Measurements from ENCODE around the gene LRRC4C.

The LRRC4C gene

DNA sequence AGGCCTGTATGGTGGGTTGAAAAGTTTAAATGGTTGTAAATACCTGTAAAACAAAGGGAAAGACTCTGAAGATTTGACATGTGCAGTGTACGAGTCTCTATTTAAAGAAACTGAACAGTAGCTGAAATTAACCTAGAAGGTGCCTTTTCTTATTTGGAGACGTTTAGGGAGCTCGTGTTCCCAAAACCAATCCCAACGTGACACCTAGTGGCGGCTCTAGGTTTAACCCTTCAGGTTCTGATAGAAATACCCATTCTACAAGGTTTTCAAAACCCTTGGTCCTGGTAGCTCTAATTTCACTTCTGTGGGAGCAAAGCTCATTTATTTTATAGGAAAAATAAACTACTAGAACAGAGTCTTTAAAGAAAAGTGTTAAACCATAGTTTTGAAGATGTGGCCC, 258.3 kb downstream of the LRRC4C start:
- DNase-seq (ENCODE audit: low read depth in 1 of 2, low spot score in 1 of 2) = peak; percentile 14 to 79
- in situ Hi-C loops (cut with HindIII; ENCODE audit: low pct_unique_long_range_greater_than_20kb, low sequenced_read_pairs) = no loop called here

DNA sequence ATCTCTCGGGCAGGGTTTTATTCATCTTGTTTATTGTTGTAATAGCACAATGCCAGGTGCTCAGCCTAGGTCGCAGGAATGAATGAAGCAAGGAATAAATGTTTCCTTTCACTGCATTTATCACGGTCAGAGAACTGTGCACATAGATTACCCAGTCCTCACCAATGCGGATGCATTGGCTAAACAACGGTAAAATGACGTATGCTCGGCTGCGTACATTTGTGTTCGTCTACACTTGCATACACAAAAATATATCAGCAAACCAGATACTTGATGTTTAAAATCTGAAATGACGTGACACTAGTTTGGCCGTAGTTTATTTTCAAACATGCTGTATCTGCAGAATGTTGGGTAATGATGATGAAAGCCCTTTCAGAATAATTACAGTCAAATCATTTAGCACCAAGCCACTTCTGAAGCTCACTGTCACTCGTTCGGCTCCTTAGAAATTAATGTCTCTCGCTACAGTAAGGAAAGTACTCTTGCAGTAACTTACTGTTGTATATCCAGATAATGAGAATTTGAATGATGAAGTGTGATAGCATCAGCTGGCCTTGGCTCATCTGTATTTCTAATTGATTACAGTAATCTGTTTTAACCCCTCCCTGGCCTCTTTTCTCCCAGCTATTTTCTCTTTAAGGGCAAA, 268.9 kb downstream of the LRRC4C start:
- no peak for TF ChIP-seq JUND (IDR thresholded peaks at IDR 0.05; ENCODE audit: low read depth)
- peak in 1 of 2 experiments; percentile 4 for DNase-seq (ENCODE audit: low read depth in 1 of 2, low spot score in 1 of 2)
- in situ Hi-C loops (cut with HindIII; ENCODE audit: low pct_unique_long_range_greater_than_20kb, low sequenced_read_pairs) = no loop called here

More for the DNA sequence above, 258.3 kb downstream of the LRRC4C start:
- no peak for TF ChIP-seq JUND (IDR thresholded peaks at IDR 0.05; ENCODE audit: low read depth)

DNA sequence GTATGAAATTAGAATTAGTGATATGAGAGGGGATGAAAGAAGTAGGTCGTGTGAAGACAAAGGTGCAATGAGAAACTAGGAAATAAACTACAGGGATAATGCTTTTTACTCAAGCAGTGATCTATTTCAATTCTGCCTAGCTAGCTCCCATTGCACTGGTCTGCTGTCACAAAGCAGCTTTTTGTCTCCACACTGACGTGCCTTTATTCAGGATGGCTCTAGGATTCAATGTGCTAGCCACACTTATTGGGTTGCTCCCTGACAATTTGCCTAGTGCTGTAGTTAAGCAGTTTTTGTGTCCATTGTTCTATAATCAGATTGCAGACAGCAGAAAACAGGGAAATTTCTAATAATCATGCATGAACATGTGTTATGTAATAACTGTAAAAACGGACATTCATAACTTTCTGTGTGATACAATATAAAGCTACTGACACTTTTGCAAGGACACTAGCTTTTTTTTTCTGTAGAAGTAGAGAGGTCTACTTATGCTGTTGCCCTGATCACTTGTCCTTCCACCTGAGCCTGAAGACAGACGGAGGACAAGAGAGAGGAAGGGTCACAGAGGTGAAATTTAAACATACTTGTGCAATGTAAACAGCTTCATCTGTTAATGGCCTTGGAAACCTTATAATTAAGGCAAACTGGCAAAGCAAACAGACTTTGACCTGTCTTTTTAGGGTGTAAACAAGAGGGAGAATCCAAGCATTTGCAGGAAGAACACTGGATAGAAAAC, 269.6 kb downstream of the LRRC4C start:
- no peak for TF ChIP-seq JUND (IDR thresholded peaks at IDR 0.05; ENCODE audit: low read depth)
- in situ Hi-C loops (cut with HindIII; ENCODE audit: low pct_unique_long_range_greater_than_20kb, low sequenced_read_pairs) = no loop called here
- no peak for DNase-seq (ENCODE audit: low read depth in 1 of 2, low spot score in 1 of 2)

DNA sequence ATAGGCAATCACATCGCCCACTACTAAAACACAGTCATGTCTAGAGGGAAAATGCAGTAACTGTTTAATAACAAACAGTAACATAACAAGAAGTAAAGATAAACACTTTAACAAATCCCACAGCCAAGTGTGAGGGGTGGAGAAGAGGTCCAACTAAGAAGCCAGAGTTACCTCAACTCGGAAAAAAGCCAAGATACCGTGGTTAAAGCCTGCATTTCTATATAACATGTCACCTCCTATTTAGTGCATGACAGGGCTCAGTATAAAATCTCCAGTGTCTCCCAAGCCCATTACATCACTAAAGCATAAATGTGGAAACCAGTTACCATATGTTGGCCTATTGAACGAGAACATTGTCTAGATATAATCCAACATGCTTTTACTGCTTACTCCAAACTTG, 281.7 kb downstream of the LRRC4C start:
- no peak for DNase-seq (ENCODE audit: low read depth in 1 of 2, low spot score in 1 of 2)
- in situ Hi-C loops (cut with HindIII; ENCODE audit: low pct_unique_long_range_greater_than_20kb, low sequenced_read_pairs) = no loop called here
- no peak for TF ChIP-seq JUND (IDR thresholded peaks at IDR 0.05; ENCODE audit: low read depth)

DNA sequence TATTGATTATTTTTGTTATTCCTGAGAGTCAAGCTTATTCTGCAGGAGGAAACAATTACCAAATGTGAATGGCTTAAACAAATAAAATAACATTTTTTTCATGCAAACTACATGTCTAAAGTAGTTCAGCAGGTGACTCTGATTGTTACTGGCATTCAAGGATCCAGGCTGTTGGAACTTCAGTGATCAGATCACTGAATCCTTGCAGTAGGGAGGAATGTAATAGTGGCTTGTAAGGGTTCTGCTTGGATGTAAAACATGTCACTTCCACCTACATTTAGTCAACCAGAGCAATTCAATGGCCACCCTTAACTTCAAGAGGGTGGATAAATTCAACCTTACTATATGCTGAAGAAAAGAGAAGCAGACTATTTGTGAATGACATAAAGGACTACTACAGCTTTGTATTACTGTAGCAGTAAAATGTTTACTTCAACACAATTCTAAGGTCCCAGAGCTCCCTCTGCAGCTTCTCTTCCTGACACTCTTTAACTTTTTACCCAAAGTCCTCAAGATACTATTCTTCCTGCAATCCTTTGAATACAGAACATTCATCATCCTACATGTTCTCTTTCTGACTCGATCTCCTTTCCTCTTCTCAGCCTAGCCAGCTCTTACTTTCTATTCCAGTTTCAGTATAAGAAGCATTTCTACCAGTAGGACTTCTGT, 284.0 kb downstream of the LRRC4C start:
- no peak for TF ChIP-seq JUND (IDR thresholded peaks at IDR 0.05; ENCODE audit: low read depth)
- in situ Hi-C loops (cut with HindIII; ENCODE audit: low pct_unique_long_range_greater_than_20kb, low sequenced_read_pairs) = no loop called here
- peak; percentile 5 to 29 for DNase-seq (ENCODE audit: low read depth in 1 of 2, low spot score in 1 of 2)

DNA sequence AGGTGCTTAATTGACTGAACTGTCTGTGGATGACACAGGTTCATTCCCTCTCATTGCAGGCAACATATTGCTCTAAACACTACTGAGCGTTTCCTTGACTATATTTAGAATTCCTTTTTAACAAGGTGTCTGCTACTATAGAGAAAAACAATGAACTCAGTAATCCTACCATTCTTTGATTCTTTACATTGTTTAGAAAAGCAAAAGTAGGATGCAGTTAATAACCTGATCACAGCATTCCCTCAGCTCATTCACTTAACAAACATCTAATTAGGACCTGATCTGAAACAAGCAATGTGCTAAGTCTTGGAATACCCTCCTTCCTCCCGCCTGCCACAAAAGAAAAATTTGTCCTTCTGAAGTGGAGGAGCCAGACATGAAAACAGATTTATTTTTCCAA, 313.1 kb downstream of the LRRC4C start:
- DNase-seq (ENCODE audit: low read depth in 1 of 2, low spot score in 1 of 2) = no peak
- TF ChIP-seq JUND (IDR thresholded peaks at IDR 0.05; ENCODE audit: low read depth) = no peak
- in situ Hi-C loops (cut with HindIII; ENCODE audit: low pct_unique_long_range_greater_than_20kb, low sequenced_read_pairs) = no loop called here

DNA sequence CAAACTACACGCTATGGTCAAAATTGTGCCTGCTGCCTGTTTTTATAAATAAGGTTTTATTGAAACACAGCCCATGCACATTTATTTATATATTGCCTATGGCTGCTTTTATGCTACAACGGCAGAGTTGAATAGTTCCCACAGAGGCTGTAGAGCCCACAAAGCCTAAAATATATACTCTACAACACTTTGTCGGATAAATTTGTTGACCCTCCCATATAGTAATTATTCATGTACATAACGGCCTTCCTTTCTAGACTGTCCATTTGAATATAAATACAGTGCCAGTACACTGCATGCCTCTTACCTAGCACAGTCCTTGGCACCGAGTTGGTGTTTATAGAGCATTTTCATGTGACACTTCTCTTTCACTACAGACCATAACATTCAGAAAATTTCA, 314.0 kb downstream of the LRRC4C start:
- no peak for DNase-seq (ENCODE audit: low read depth in 1 of 2, low spot score in 1 of 2)
- in situ Hi-C loops (cut with HindIII; ENCODE audit: low pct_unique_long_range_greater_than_20kb, low sequenced_read_pairs) = no loop called here
- TF ChIP-seq JUND (IDR thresholded peaks at IDR 0.05; ENCODE audit: low read depth) = no peak

DNA sequence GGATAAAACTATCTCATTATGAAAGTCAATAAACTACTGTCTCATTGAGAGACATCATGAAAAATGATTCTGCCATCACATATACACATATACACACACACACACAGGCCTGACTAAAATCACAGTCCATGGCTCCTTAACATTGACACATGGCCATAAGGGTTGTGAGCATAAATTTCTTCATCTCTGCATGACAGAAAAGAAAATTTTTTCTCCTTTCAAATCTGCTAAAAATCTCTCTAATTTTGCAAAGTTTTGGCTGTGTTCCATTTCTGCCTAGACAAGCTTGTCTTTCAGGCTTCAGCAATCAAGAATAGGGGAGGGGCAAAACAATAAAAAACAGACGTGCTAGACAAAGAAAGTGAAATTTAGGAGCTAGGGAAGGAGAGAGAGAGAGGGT, 324.5 kb downstream of the LRRC4C start:
- in situ Hi-C loops (cut with HindIII; ENCODE audit: low pct_unique_long_range_greater_than_20kb, low sequenced_read_pairs) = no loop called here
- no peak for DNase-seq (ENCODE audit: low read depth in 1 of 2, low spot score in 1 of 2)
- TF ChIP-seq JUND (IDR thresholded peaks at IDR 0.05; ENCODE audit: low read depth) = no peak

DNA sequence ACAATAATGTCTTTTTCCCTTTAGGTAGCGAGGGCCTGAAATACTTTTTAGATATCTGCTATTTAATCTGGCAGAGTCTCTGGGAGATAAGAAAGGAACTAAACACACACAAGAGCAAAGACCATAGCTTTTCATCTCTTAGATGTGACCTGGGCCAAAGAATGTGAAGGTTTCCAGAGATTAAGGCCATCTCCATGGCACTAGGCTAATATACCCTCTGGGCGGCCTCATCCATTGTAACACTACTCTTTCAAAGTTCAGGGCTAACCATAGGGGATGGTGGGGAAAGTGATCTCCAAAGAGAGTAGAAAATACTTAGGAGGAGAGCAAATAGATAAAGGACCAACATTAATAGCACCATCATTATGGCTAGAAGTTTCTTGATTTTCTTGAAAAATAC, 326.4 kb downstream of the LRRC4C start:
- DNase-seq (ENCODE audit: low read depth in 1 of 2, low spot score in 1 of 2) = no peak
- in situ Hi-C loops (cut with HindIII; ENCODE audit: low pct_unique_long_range_greater_than_20kb, low sequenced_read_pairs) = no loop called here
- TF ChIP-seq JUND (IDR thresholded peaks at IDR 0.05; ENCODE audit: low read depth) = no peak

DNA sequence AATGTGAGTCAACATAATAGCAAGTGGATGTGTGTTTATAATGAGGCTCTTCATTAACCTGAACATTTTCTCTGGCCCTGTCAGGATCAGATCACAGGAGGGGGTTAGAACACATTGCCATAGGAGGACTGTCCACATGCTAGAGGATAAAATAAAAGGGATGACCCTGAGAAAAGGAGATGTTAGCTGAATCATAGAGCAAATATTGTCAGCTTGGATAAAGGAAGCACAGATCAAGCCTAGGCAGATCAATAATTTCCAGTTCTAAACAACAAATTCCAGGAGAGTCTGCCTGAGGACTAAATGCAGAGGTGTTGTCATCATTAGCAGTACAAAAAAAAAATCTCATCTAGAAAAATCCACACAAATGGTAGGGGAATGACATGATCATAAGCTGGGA, 337.9 kb downstream of the LRRC4C start:
- no peak for DNase-seq (ENCODE audit: low read depth in 1 of 2, low spot score in 1 of 2)
- no peak for TF ChIP-seq JUND (IDR thresholded peaks at IDR 0.05; ENCODE audit: low read depth)
- in situ Hi-C loops (cut with HindIII; ENCODE audit: low pct_unique_long_range_greater_than_20kb, low sequenced_read_pairs) = no loop called here

DNA sequence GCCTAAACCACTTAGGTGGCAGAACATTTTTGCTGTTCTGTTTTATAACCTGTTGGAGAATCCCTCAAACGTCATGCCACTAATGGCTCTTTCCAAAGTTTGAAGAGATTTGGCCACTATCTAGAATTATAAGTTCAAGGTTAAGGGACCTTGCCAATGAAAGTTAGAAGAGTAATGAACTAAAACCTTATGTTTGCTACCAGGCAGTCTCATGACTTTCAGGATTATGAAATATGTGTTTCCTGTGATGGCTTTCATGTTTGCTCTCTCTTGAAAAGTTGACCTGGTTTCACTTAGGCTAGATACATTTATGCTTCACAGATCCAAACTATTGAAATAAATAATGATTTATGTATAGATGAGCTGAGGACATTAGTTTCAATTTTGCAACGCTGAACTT, 340.0 kb downstream of the LRRC4C start:
- in situ Hi-C loops (cut with HindIII; ENCODE audit: low pct_unique_long_range_greater_than_20kb, low sequenced_read_pairs) = no loop called here
- TF ChIP-seq JUND (IDR thresholded peaks at IDR 0.05; ENCODE audit: low read depth) = no peak
- no peak for DNase-seq (ENCODE audit: low read depth in 1 of 2, low spot score in 1 of 2)

DNA sequence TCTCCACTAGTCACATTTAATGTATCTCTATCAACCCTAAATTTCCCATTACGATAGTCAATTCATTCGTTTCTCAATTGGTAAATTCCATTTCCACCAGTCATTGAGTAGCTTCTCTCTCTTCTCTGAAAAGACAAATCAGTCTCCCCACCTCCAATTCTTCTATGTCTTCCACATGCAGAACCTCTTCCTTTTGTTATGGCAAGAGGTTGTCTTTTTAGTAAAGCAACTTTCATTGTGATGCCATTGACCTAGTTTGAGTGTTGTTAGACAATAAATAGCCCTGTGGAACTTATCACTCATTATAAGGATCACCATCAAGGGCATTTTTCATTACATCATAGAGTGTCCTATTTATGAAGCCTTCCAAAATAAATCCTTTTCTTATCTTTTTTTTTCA, 340.9 kb downstream of the LRRC4C start:
- TF ChIP-seq JUND (IDR thresholded peaks at IDR 0.05; ENCODE audit: low read depth) = no peak
- in situ Hi-C loops (cut with HindIII; ENCODE audit: low pct_unique_long_range_greater_than_20kb, low sequenced_read_pairs) = no loop called here
- no peak for DNase-seq (ENCODE audit: low read depth in 1 of 2, low spot score in 1 of 2)

DNA sequence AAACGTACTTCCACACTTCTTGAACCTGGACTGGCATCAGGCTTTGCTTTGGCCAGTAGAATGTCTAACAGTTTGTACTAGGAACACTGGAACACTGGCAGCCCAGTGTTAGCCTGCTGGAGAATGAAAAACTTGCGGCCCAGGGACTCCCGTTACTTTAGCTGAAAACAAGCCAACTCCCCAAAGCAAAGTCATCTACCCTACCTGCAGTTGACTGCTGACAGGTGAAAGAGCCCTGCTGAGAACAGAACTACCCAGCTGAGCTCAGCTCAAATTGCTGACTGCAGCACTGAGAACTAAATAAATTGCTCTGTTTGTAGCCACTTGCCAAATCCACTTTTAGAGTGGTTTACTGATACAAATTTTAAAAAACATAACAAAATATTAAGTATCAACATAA, 342.5 kb downstream of the LRRC4C start:
- no peak for DNase-seq (ENCODE audit: low read depth in 1 of 2, low spot score in 1 of 2)
- no peak for TF ChIP-seq JUND (IDR thresholded peaks at IDR 0.05; ENCODE audit: low read depth)
- in situ Hi-C loops (cut with HindIII; ENCODE audit: low pct_unique_long_range_greater_than_20kb, low sequenced_read_pairs) = no loop called here

Data from T47D (cell line).